Effector memory CD4-positive, alpha-beta T cell (primary cell): Measurements from ENCODE around the gene PTCD2.

Experiments
- DNase-seq, 3 donors: peaks; one replicate each; pipeline ENCODE4 v3.0.0-alpha.2; 2020
- H3K27ac ChIP-seq: 2 replicates; pipeline ENCODE4 v1.7.0; 2013; ENCODE audit warnings: mild to moderate bottlenecking, low read length, moderate library complexity; ENCODE audit not compliant: insufficient read depth, poor library complexity, severe bottlenecking
- H3K27me3 ChIP-seq: replicated peaks from 2 replicates; pipeline ENCODE4 v1.7.0; 2013; ENCODE audit warnings: mild to moderate bottlenecking, low read length; ENCODE audit not compliant: insufficient read depth, control insufficient read depth, poor library complexity, severe bottlenecking
- H3K36me3 ChIP-seq: 2 replicates; pipeline ENCODE4 v1.7.0; 2013; ENCODE audit warnings: mild to moderate bottlenecking, low read length, moderate library complexity; ENCODE audit not compliant: control insufficient read depth, insufficient read depth
- H3K4me1 ChIP-seq: 2 replicates; pipeline ENCODE4 v1.7.0; 2013; ENCODE audit warnings: low read length, mild to moderate bottlenecking; ENCODE audit not compliant: control insufficient read depth, insufficient read depth, poor library complexity, severe bottlenecking
- H3K4me3 ChIP-seq: 2 replicates; pipeline ENCODE4 v1.7.0; 2013; ENCODE audit warnings: low read length, low read depth, mild to moderate bottlenecking; ENCODE audit not compliant: insufficient read depth, poor library complexity, severe bottlenecking
- H3K9me3 ChIP-seq: 2 replicates; pipeline ENCODE4 v1.7.0; 2013; ENCODE audit warnings: mild to moderate bottlenecking, low read length, moderate library complexity; ENCODE audit not compliant: control insufficient read depth

PTCD2 gene

GRCh38 chr5:72363166-72363802, 43.1 kb downstream of the PTCD2 start:
- H3K9me3 ChIP-seq = no peaks in the 10 kb centered on the region
- H3K27ac ChIP-seq = no peak overlapping the region

DNA sequence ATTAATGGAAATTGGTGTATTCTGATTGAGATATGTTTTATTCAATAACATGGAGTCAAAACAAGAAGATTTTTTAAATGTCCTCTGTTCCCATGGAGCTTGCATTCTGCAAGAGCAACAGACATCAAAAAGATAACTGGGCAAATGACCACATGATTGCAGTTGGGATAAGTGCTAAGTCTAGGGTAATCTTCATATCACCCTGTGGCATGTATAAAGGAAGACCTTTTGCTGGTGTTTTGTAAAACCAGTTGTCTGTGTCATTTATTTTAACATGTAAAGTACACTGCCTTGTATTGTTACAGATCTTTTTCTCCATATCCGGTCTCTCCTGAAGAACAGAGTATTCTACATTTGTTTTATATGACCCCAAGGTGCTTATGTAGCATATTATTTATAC, 44.0 kb downstream of the PTCD2 start:
- no peaks in the 10 kb centered on the region for H3K27me3 ChIP-seq
- H3K27ac ChIP-seq = no peak overlapping the region
- H3K4me3 ChIP-seq = no peak overlapping the region
- no peaks in the 10 kb centered on the region for H3K9me3 ChIP-seq
- DNase-seq = no peak
- H3K4me1 ChIP-seq = no peaks in the 10 kb centered on the region
- peaks cover 11% of the 10 kb centered on the region for H3K36me3 ChIP-seq

More at GRCh38 chr5:72363166-72363802, 43.1 kb downstream of the PTCD2 start:
- Histone ChIP-seq H3K27me3 (no peaks in the 10 kb centered on the region), H3K36me3 (peaks cover 12% of the 10 kb centered on the region), H3K4me3 (no peak overlapping the region), H3K4me1 (no peaks in the 10 kb centered on the region)
- no peak for DNase-seq

DNA sequence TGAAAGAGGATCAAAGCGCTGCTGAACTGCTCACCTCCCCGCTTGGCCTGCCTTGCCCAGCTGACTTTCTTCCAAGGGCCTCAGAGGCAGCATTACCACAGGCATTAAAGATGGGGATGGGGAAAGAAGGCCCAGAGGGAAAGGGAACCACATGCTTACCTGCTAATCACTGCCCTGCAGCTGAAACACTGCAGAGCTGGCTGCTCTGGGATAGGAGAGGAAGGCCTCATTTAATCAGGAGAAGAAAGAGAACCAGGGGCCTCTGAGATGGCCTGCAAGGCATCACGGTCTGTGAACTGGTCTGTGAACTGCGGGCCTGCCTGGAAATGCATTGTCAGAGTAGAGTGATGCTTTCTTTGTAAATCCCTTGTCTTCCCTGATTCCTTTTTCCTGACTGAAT, 44.8 kb downstream of the PTCD2 start:
- no peak overlapping the region for H3K4me3 ChIP-seq
- no peaks in the 10 kb centered on the region for H3K27me3 ChIP-seq
- DNase-seq = no peak
- H3K4me1 ChIP-seq = no peaks in the 10 kb centered on the region
- H3K9me3 ChIP-seq = no peaks in the 10 kb centered on the region
- H3K27ac ChIP-seq = no peak overlapping the region
- H3K36me3 ChIP-seq = peaks cover 3% of the 10 kb centered on the region

DNA sequence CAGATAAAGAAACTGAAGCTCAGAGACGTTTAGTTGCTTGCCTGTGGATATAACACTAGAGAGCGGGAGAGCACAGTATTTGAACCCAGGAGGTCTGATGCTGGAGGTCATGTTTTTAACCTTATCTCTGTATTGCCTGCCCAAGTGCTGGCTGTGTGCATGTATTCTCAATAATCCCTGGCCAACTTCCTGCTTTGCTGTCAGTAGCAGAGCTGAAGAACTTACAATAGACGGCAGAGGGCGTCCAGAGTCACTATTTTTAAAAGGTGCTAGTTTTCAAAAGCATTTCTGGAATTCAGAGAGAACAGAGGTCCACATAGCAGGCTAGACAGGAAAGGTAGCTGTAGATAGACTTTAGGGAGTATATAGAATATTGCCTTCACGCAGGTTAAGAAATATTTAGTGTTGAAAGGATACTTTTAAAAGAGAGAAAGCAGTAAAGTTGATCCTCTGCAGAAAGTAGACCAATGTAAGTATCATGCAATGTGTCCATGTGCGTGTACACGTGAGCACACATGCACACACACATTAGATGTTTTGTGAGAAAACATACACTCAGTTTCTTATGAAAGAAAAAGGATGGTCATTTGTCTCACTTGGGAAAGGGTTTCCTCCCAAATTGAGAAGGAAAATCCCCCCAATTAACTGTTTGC, 46.3 kb downstream of the PTCD2 start:
- Histone ChIP-seq H3K27me3 (no peaks in the 10 kb centered on the region), H3K9me3 (no peaks in the 10 kb centered on the region), H3K4me1 (no peaks in the 10 kb centered on the region), H3K27ac (no peak overlapping the region), H3K4me3 (no peak overlapping the region), H3K36me3 (peaks cover 3% of the 10 kb centered on the region)
- no peak for DNase-seq

DNA sequence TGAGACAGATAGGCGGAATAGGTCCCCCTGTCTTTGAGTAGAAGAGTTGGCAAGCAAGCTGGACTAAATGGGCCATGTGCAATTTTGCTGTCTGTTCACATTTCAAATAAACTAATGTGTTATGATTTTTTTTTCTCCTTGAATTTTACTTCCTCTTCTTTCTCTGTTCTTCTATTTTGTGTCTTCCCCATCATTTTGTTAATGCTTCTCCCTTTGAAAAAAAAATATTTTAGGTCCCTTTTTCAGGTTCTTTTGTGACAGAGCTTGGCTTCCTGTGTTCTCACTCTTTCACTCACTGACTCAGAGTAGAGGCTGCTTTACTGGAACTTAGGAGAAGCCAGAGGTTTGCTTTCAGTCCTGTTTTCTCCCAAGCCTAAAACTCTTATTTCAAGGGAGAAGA, 48.1 kb downstream of the PTCD2 start:
- Histone ChIP-seq H3K36me3 (no peaks in the 10 kb centered on the region), H3K9me3 (no peaks in the 10 kb centered on the region), H3K4me3 (no peak overlapping the region), H3K27me3 (no peaks in the 10 kb centered on the region), H3K27ac (no peak overlapping the region), H3K4me1 (no peaks in the 10 kb centered on the region)
- DNase-seq = no peak

DNA sequence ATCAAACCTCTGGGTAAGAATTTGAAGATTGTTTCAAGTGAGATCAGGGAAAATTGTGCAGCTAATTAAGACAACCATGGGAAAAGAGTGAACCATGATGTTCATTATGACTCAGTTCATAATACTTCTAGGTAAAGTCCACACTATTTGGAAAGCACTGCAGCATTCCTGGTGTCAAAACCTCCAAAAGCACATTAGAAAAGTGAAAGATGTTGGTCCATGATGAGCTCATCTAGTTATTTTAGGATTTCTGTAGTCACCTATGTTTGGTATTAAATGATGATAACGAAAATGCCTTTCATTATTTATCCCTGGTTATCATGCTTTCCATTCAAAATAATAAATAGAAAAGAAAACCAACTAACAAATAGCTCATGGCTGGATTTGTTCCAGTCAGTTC, 49.1 kb downstream of the PTCD2 start:
- H3K36me3 ChIP-seq = no peaks in the 10 kb centered on the region
- H3K4me1 ChIP-seq = no peaks in the 10 kb centered on the region
- H3K27me3 ChIP-seq = no peaks in the 10 kb centered on the region
- no peak overlapping the region for H3K27ac ChIP-seq
- no peak for DNase-seq
- H3K4me3 ChIP-seq = no peak overlapping the region
- no peaks in the 10 kb centered on the region for H3K9me3 ChIP-seq

GRCh38 chr5:72369711-72370110, 49.5 kb downstream of the PTCD2 start:
- no peaks in the 10 kb centered on the region for H3K4me1 ChIP-seq
- H3K4me3 ChIP-seq = no peak overlapping the region
- H3K36me3 ChIP-seq = no peaks in the 10 kb centered on the region
- DNase-seq = no peak
- H3K27me3 ChIP-seq = no peaks in the 10 kb centered on the region
- no peak overlapping the region for H3K27ac ChIP-seq
- H3K9me3 ChIP-seq = no peaks in the 10 kb centered on the region

GRCh38 chr5:72372331-72372730, 52.2 kb downstream of the PTCD2 start:
- Histone ChIP-seq H3K27me3 (no peaks in the 10 kb centered on the region), H3K9me3 (no peaks in the 10 kb centered on the region), H3K36me3 (no peaks in the 10 kb centered on the region), H3K4me3 (no peak overlapping the region), H3K4me1 (no peaks in the 10 kb centered on the region), H3K27ac (no peak overlapping the region)
- no peak for DNase-seq

GRCh38 chr5:72372923-72373322, 52.8 kb downstream of the PTCD2 start:
- Histone ChIP-seq H3K36me3 (no peaks in the 10 kb centered on the region), H3K4me1 (no peaks in the 10 kb centered on the region), H3K4me3 (no peak overlapping the region), H3K27ac (no peak overlapping the region), H3K27me3 (no peaks in the 10 kb centered on the region), H3K9me3 (no peaks in the 10 kb centered on the region)
- DNase-seq = no peak

DNA sequence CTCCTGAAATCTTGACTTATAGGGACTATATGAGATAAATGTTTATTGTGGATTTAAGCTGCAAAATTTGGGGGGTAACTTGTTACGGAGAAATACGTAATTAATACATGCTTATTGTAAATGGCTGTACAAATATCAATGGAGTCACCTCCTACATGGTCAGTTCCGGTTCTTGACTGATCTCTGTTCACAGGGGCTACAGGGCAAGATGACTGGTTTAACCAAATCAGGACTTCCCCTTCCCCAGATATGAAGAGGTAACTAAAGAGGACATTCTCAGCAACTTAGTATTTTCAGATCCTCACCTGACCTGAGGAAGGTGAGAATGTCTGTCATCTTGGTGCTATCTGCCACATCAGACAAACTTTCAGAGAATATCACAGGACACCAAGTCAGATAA, 54.7 kb downstream of the PTCD2 start:
- Histone ChIP-seq H3K27ac (no peak overlapping the region), H3K27me3 (no peaks in the 10 kb centered on the region), H3K4me1 (no peaks in the 10 kb centered on the region), H3K36me3 (no peaks in the 10 kb centered on the region), H3K4me3 (no peak overlapping the region), H3K9me3 (no peaks in the 10 kb centered on the region)
- DNase-seq = no peak
